Activated CD4-positive, alpha-beta T cell treated with anti-CD3 and anti-CD28 coated beads for 1 hour (primary cell): ENCODE results near the gene PANK4.

Experiments
- DNase-seq: peaks from one replicate; pipeline ENCODE4 v3.0.0-alpha.2; 2020

PANK4 gene

DNA sequence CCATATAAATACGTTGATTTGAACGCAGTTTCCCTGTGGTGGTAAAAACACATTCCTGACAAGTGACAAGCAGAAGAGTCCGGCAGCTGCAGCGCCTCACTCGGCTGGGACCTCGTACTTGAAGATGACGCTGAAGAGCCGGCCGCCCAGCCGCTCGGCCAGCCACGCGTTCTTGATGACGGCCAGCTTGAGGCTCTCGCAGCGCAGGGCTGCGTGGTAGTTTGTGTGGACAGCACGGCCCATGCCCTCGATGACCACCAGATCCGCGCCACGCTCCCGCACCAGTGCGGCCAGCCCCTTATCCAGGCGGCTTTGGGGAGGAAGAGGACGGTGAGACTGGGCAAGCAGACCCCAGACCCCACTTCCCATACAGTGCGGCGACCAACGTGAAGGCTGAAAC lies 17.6 kb downstream of the PANK4 start:
- DNase-seq: no peak

DNA sequence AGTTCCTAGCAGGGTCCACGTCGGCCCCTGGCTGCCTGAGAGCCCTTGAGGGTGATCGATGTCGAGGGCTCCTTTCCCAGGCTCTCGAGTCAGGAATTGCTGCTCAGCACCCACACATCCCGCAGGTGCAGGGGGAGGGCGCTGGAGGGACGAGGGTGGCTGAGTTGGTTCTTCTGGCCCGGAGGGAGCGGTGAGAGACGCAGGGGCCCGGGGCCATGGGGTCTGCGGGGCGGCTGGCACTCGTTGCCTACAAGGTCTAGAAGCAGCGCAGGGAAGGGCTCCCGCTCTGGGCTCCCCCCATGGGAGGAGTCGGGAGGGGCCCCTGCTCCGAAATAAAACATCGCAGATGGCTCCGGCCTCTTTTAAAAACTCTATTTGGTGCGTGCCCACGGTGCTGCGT lies 18.2 kb downstream of the PANK4 start:
- no peak for DNase-seq

DNA sequence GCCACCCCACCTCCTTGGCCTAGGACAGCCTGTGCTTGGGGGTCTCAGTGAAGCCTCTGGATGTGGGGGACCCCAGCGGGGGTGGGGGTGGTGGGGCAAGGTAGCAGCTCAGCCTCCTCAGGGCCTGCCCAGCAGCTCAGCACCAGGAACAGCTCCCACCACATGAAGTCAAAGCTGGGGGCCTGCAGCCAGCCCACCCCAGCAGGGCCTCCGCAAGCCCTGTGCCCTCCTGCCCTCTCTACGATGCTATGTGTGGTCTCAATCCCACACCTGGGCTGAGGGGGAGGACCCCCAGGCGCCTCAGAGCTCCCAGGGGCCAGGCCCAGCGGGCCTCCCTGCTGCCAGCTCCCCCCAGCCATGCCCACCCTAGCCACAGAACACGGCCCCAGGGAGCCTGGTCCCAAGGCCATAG lies 18.6 kb downstream of the PANK4 start:
- no peak for DNase-seq

DNA sequence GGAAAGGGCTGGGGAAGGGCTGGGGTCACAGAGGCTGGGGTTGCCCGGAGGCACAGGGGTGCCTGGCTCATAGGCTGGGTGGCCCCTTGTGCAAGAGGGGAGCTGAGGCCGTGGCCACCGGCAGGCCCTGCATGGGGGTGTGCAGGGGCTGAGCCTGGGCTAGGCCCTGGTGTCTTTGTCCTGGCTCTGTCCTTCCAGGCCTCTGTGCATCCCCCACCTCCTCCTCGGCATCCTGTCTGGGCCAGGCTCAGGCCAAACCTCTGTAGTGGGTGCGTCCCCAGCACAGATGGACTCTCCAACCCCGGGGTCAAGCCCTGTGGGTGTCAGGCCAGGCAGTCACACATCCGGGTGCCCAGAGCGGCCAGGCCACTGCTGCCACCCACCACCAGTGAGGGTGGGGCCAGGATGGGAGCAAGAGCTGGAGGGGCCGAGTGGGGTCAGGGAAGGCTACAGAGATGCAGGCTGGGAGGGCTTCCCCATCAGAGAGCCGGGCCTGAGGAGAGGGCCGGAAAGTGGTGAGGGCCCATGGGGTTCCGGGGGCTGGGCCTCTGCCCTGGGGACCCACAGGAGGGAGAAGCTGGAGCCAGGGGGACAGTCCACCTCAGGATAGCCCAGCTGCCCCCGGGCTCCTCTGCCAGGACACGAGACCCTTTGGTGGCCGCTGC lies 19.4 kb downstream of the PANK4 start:
- DNase-seq: no peak

DNA sequence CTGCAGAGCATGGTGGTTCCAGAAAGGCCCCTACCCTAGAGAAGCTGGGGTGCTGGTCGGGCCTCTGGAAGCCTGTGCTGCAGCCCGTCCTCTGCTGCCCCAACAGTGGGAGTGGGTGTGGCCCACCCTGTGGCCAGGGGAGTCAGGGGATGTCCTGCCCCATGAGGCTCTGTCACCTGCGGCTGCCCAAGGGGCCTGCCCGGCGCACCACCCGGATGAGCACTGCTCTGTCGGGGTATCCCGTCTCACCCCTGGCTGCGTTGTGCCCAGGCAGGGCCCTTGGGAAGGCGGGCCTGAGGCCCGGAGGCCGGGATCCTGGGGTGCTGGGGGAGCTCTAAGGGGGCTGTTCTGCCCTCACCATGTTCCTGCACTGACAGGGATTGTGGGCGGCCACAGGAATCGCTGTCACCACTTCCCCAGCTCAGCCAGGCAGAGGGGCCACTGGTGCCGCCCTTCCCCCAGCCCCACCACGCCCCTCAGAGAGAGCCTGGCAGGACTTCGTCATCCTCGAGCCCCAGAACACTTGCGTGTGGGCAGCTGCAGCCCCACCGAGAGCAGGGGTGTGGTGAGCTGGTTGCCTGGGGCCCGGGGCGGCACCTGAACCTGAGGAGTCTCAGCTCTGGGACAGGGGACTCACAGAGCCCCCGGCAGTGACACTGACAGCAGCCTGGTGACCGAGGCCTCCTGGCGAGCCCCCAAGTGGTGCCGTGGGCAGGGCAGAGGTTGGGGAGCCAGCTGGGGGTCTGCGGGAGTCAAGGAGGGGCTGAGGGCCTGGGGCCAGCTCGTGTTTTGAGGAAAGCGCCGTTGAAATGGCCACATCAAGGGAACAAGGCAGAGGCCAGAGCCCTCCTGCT lies 20.2 kb downstream of the PANK4 start:
- no peak for DNase-seq

GRCh38 chr1:2505461-2505994 lies 20.9 kb downstream of the PANK4 start:
- no peak for DNase-seq

DNA sequence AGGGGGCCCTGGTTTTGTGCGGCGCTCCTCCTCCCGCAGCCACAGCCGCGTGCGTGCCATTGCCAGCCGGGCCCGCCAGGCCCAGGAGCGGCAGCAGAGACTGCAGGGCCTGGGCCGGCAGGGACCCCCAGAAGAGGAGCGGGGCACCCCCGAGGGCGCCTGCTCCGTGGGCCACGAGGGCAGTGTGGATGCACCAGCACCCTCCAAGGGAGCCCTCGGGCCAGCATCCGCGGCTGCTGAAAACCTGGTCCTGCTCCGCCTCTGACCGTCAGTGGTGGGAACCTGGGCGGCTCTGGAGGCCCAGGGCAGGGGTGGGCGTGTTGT lies 21.5 kb downstream of the PANK4 start:
- no peak for DNase-seq

- DNase-seq: no peak
Measured at GRCh38 chr1:2504225-2504948, 22.0 kb downstream of the PANK4 start.

- DNase-seq: no peak
Measured at GRCh38 chr1:2503554-2504224, 22.7 kb downstream of the PANK4 start.

DNA sequence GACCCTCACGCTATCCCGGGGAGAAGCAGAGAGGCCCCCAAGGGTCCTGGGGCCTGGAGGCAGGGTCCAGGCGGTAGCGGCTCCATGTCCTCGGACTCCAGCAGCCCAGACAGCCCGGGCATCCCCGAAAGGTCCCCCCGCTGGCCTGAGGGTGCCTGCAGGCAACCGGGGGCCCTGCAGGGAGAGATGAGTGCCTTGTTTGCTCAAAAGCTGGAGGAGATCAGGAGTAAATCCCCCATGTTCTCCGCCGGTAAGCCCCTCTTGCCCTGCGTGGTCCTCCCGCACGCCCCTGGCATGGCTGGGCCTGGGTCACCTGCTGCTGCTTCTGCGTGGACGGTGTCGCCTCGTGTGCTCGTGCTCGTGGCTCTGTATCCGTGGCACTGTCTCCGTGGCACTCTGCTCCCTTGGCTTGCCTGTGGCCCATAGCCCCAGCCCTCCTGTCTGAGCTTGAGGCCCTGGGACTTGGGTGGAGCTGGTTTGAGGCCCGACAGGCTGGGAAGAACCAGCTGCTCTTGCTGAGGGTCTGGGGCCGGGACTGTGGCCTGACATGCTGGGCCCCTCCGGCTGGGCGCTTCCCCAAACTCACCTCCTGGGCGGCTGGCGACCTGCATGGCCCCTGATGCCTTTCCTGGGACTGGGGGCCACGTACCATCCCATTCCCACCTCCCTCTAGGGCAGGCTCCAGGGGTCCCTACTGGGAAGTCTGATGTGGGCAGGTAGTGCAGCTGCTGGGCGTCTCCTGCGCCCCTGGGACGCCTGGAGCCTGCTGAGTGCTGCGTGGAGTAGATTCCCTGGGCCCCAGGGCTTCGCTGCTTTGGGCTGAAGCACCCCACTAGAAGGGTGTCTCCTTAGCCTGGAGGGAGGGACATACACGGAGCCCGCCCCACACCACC lies 23.5 kb downstream of the PANK4 start:
- DNase-seq: no peak

GRCh38 chr1:2502210-2502609 lies 24.2 kb downstream of the PANK4 start:
- no peak for DNase-seq

GRCh38 chr1:2501820-2502119 lies 24.6 kb downstream of the PANK4 start:
- no peak for DNase-seq

DNA sequence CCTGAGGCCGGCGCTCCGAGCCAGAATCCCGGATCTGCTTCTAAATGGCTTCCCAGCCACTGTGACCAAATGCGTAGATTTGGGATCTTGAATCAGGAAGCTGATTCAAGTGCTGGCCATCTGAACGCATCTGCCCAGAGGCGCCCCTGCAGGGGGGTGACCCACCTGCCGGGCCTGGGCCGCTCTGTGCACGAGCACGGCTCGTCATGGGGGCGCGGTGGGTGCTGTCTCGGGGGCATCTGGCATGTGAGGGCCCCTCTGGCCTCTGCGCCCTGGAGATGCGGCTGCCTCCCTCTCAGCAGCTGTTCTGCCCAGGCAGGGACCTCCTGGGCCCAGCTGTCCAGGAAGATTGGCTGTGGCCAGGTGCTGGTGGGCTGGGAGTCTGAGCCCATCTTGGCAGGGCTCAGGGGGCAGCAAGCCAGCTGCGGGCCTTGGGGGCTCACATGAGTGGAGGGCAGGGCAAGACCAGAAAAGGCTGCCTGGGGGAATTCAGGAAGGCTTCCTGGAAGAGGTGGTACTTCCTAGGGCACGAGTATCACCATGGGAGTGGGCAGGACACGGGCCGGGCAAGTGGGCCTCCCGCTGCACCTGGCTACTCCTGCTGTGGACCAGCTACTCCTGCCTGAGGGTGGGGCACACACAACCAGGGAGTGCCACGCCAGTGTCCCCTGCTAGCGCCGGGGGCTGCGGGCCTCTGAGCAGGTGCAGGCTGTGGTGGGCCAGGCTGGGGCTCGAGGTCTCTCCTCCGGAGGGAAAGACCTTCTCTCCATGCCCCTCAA lies 25.2 kb downstream of the PANK4 start:
- DNase-seq: no peak

- DNase-seq: no peak
Measured at GRCh38 chr1:2499986-2500596, 26.3 kb downstream of the PANK4 start.

DNA sequence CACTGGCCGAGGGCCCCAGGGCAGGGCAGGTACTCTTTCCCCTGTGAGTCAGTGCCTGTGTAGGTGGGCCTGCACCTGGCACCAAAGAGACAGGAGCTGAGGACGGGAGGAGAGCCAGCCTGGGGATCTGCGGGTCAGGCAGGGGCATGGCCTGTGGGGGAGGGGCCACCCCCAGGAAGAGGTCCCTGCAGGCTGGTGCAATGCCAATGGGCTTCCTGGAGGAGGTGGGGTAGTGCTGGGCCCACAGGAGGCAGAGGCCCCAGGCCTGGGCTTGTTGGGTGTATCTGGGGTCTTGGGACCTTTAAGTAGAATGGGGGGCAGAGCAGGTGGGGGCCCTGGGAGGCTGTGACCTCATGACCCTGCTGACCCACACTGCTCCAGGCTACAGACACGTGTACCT lies 27.1 kb downstream of the PANK4 start:
- no peak for DNase-seq

GRCh38 chr1:2498648-2499047 lies 27.7 kb downstream of the PANK4 start:
- no peak for DNase-seq

DNA sequence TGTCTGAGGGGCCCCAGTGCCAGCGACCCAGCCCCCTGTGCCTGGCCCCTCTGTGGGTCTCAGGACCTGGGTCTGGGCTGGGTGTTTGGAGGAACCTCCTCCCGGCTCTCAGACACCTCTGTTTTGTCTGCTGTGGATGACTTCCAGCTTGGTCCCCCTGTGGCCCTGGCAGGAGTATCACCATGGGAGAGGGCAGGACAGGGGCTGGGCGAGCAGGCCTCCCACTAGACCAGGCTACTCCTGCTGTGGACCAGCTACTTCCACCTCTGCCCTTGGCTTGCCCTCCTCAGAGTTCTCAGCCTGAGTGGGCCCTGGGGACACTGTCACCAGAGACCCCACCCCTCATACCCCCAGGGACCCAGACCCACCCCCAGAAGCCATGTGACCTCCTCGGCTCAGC lies 28.5 kb downstream of the PANK4 start:
- no peak for DNase-seq

DNA sequence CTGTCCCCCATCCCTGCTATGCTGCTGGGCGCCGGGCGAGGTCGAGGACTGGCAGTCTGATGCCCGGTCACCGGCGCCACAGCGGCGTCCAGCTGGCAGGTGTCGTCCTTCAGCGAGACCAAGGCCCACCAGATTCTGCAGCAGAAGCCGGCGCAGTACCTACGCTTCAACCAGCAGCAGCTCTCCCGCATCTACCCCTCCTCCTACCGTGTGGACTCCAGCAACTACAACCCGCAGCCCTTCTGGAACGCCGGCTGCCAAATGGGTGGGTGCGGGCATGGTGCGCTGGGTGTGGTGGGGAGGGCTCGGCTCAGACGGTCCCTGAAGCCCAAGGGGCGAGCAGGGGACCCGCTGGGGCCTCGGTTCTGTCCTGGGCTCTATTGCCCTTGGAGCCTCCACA lies 29.6 kb downstream of the PANK4 start:
- DNase-seq: no peak

GRCh38 chr1:2496087-2496622 lies 30.2 kb downstream of the PANK4 start:
- DNase-seq: no peak

DNA sequence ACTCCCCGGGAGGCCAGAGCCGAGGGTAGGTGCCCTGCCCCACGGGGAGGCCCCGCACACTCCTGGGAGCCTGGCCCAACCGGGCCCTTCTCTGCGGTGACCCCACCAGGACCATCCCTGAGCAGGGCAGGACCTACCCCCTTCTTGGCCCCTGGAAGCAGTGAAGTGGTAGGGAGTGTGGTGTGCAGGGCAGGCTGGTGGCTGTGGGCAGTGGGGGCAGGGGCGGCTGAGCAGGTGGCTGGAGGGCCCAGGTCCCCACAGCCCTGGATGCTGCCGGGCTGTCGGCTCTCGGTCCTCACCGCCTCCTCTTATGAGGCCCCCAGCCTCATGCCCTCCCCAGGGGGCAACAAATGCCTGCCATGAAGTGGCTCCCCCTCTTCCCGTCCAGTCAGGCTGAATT lies 30.9 kb downstream of the PANK4 start:
- DNase-seq: no peak

DNA sequence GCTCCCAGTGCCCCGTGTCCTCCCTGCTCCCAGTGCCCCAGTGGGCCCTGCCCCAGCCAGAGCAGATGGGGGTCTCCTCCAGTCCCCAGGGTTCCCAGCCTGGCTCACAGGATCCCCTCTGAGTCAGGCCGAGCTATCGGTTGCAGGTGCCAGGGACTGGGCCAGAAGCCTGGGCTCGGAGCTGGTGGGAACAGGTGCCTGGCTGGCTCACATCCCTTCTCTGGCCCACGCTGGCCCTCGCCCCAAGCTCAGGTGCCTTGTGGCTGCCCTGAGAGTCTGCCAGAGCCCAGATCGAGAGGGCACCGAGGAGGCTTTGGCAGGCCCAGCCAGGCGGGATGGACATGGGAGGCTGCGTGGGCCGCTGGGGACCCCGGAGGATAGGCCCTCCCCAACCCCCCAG lies 31.4 kb downstream of the PANK4 start:
- DNase-seq: no peak
